Umbilical cord (tissue), 2 donors: ENCODE measurements around the gene IL4. TPM values are rescaled to one million over a fixed set of nuclear protein-coding genes. Genes with fewer than 3 reads are reported as not detected.

Experiments used
- DNase-seq: peaks from one replicate; pipeline ENCODE4 v3.0.0-alpha.2; 2015; ENCODE audit warnings: low spot score
- total RNA-seq: library from RNA; depleted of rRNA; stranded (reverse); fragments of >200 nt; gene quantifications from one replicate; pipeline ENCODE4 v1.2.3, GENCODE V29; 2014; ENCODE audit warnings: low replicate concordance; ENCODE audit not compliant: insufficient read depth

Gene IL4
- total RNA-seq, 1 donor from 2014 or later = not detected

DNA sequence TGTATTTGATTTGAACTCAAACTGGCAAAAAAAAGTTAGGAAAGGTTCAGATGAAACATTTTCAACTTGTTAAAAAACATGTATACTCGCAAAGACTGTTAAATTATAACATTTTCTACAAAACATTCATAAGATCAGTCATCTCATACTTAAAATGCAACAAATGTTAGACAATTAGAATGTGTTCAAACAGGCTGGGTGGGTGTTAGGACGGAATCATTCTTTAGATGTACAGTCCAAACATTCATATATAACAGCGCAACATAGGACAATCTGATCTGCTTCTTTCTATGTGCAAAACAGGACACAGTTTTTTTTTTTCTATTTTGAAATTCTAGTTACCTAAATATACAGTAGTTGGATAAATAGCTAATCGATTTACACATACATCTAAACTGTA lies 22.2 kb downstream of the IL4 start:
- DNase-seq = no peak

DNA sequence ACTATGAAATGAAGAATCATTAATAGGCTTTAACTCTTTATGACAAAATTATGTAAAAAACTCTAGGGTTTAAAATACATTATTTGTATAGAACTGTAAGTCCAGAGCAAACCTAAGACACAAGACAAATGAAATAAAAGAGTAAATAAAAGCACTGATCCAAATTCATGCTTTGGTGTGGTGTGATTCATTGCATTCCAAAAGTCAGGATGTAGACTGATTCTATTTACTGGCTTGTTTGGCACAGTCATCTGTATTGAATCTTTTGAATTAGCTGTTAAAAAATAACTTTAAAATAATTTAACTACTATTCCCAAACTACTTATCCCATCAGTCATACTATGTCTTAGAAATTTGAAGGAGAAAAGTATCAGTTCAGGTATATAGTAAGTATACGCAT lies 31.1 kb downstream of the IL4 start:
- DNase-seq = no peak

DNA sequence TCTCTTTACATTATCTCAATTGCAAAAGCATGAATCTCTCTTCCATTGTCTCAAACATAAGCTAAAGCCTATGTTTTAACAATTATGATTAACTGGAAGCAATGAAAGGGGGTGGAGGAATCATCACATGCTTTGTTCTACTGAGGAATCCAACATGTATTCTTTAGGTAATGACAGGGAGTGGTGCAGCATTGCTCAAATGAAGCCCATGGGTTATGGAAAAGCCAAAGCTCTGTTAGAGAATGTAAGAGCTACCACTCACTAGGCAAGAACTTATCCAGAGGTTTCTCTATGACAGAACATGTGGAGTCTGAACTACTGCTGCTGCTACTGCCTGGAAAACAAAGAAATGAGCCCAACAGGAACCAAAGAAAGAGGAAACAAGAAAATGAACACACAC lies 34.9 kb downstream of the IL4 start:
- no peak for DNase-seq

DNA sequence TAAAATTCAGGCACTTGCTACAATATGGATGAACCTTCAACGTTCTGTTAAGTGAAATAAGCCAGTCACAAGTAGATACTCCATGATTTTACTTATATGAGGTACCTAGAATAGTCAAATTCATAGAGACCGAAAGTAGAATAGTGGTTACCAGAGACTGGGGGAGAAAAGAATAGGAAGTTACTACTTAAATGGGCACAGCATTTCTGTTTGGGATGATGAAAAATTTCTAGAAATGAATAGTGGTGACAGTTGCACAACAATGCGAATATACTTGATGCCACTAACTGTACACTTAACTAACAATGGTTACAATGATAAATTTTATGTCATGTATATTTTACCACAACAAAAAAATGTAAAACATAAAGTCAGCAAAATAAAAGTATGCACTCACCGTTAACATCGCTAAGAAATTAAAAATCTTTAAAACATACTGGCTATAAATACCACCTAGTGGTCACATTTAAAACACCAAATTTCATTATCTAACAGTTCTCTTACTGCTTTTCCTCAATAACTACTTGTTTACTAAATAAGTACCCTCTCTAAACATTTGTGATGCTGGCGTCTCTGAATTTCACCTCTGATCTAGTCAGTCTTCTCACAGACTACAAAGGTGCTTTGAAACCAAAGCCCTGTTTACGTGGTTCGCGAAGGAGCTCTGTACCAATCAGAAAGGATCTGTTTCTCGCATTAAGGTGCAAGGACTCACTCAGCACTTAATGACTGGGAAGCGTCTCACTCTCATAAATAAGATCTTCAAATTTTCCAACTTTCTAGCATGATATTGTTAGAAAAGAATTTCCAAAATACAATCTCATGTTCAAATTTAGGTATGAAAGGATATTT lies 40.9 kb downstream of the IL4 start:
- DNase-seq = peak; percentile 17

DNA sequence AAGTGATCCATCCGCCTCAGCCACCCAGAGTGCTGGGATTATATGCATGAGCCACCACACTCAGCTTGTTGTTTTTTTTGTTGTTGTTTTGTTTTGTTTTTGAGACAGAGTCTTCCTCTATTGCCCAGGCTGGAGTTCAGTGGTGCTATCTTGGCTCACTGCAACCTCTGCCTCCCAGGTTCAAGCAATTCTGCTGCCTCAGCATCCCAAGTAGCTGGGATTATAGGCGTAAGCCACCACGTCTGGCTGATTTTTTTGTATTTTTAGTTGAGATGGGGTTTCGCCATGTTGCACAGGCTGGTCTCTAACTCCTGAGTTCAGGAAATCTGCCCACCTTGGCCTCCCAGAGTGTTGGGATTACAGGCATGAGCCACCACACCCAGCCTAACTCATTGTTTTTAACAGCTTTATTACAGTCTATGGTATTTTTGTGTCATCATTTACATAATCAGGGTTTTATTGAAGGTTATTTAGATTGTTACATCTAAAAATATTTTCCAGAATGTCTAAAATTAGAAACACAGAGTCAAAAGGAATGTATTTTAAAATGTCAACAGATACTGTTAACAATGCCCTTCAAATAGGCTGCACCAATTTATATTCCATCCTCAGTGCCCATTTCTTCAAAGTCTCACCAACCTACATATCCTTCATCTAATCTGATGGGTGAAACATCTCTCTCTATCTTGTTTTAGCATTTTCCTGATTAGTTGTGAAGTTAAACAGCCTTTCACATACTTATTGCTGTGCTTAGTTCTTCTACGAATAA lies 44.9 kb downstream of the IL4 start:
- DNase-seq = no peak

DNA sequence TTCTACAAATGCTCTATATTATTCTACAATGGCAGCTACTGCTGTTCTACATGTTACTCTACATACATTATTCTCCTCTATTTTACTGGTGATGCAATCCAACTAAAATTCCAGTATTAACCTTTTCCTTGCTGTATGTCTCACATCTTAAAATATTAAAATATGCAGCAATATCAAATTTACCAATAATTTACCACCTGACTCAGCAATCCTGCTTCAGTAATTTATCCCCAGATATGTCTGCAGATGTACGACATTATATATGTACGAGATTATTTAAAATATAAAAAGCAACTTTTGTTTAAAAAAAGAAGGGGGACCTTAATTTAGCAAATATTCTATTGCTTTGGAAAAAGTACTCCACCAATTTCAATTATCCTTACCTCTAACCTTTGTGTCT lies 52.0 kb downstream of the IL4 start:
- DNase-seq = no peak

DNA sequence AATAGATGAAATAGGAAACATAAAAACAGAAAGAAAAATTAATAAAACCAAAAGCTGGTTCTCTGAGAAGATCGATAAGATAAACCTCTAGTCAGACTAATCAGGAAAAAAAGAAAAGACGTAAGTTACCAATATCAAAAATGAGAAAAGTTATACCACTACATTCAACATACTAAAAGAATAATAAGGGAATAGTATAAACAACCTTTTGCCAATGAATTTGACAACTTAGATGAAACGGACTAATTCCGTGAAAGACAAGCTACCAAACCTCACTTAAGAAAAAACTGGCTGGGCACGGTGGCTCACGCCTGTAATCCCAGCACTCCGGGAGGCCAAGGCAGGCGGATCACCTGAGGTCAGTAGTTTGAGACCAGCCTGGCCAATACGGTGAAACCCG lies 56.1 kb downstream of the IL4 start:
- no peak for DNase-seq

Other genes with a start within 250 kb of the IL4 start
- gene IRF1, start 183.2 kb upstream of the IL4 start, total RNA-seq = 13.7 TPM
- 7.7 TPM for gene IL5, start 130.5 kb upstream of the IL4 start, total RNA-seq
- 35.9 TPM for gene RAD50, start 117.0 kb upstream of the IL4 start, total RNA-seq
- not detected for gene IL13, start 15.8 kb upstream of the IL4 start, total RNA-seq
- gene KIF3A, start 63.6 kb downstream of the IL4 start, total RNA-seq = 7.2 TPM
- 0.72 TPM for gene CCNI2, start 73.4 kb downstream of the IL4 start, total RNA-seq
- gene SEPTIN8, start 103.2 kb downstream of the IL4 start, total RNA-seq = 41.2 TPM
- 4.6 TPM for gene SOWAHA, start 139.3 kb downstream of the IL4 start, total RNA-seq
- gene SHROOM1, start 156.7 kb downstream of the IL4 start, total RNA-seq = 4.3 TPM
- gene GDF9, start 192.5 kb downstream of the IL4 start, total RNA-seq = 1.9 TPM
- 101 TPM for gene UQCRQ, start 192.7 kb downstream of the IL4 start, total RNA-seq
- gene LEAP2, start 199.7 kb downstream of the IL4 start, total RNA-seq = 5.3 TPM